OCI-LY3 (cell line): ENCODE measurements around the gene RGL1.
A peak's percentile ranks its signal among the peaks of the same experiment; 100 is the strongest.

ENCODE experiments used
- H2AFZ ChIP-seq: fragments of 200-600, 300-600 bp; shearing (Covaris generic); 2 replicates; pipeline ENCODE4 v1.6.0; 2014; ENCODE audit warnings: antibody characterized with exemption, low read depth, low read length
- H3K27ac ChIP-seq: fragments of 200-600, 300-600 bp; sonication (generic); 2 replicates; pipeline ENCODE4 v1.5.1; 2014; ENCODE audit warnings: mild to moderate bottlenecking, low read length, moderate library complexity, mixed read lengths
- H3K27me3 ChIP-seq: fragments of 200-600, 300-600 bp; sonication (generic); 2 replicates; pipeline ENCODE4 v1.6.1; 2014; ENCODE audit warnings: low read depth, low read length, mixed read lengths
- H3K36me3 ChIP-seq: fragments of 200-600, 300-600 bp; sonication (generic); replicated peaks from 2 replicates; pipeline ENCODE3; 2014; ENCODE audit warnings: low read depth, low read length, mixed read lengths
- H3K4me1 ChIP-seq: fragments of 300-600, 200-600 bp; sonication (generic); 2 replicates; pipeline ENCODE4 v1.6.1; 2014; ENCODE audit warnings: low read length, mixed read lengths
- H3K4me2 ChIP-seq: fragments of 200-600, 300-600 bp; sonication (generic); 2 replicates; pipeline ENCODE4 v1.6.1; 2014; ENCODE audit warnings: low read length, mixed read lengths
- H3K4me3 ChIP-seq: fragments of 300-600, 200-600 bp; sonication (generic); 2 replicates; pipeline ENCODE4 v1.5.1; 2014; ENCODE audit warnings: antibody characterized with exemption, mild to moderate bottlenecking, low read length, moderate library complexity
- H3K79me2 ChIP-seq: fragments of 300-600, 200-600 bp; shearing (Covaris generic); 2 replicates; pipeline ENCODE4 v1.6.1; 2014; ENCODE audit warnings: mild to moderate bottlenecking, low read length, mixed read lengths
- H3K9ac ChIP-seq: fragments of 300-600, 200-600 bp; shearing (Covaris generic); 2 replicates; pipeline ENCODE4 v1.6.0; 2014; ENCODE audit warnings: mild to moderate bottlenecking, low read length, moderate library complexity
- H3K9me3 ChIP-seq: fragments of 200-600, 300-600 bp; shearing (Covaris generic); 2 replicates; pipeline ENCODE4 v1.6.1; 2014; ENCODE audit warnings: low read length, mixed read lengths; ENCODE audit not compliant: insufficient read depth
- H4K20me1 ChIP-seq: fragments of 200-600, 300-600 bp; sonication (generic); 2 replicates; pipeline ENCODE4 v1.6.1; 2016; ENCODE audit warnings: low read length, mixed read lengths; ENCODE audit not compliant: insufficient read depth
- EZH2phosphoT487 ChIP-seq: fragments of 200-600 bp; shearing (Covaris generic); IDR thresholded peaks from 2 replicates; pipeline ENCODE4 v1.6.1; 2018; ENCODE audit warnings: antibody characterized with exemption, mixed run types, low read depth
- TF ChIP-seq, protein P1 (sequence below): fragments of 200-600, 300-600 bp; sonication (generic); IDR thresholded peaks from 2 replicates; pipeline ENCODE4 v1.5.1; 2014; ENCODE audit warnings: antibody characterized with exemption, low read length, low read depth

The RGL1 gene

GRCh38 chr1:183956559-183957188 lies 151.8 kb downstream of the RGL1 start:
- no peak overlapping the region for H2AFZ ChIP-seq
- no peaks in the 10 kb centered on the region for H3K9me3 ChIP-seq
- H3K4me3 ChIP-seq: peak overlapping the region; percentile 15; the same call in 1 of the 2 replicates
- no peaks in the 10 kb centered on the region; the same call in 1 of the 2 replicates for H3K27me3 ChIP-seq
- no peak overlapping the region for H3K9ac ChIP-seq
- no peaks in the 10 kb centered on the region for H3K36me3 ChIP-seq
- no peaks in the 10 kb centered on the region for H3K79me2 ChIP-seq
- no peak for TF ChIP-seq EZH2phosphoT487
- TF ChIP-seq, protein P1, sequence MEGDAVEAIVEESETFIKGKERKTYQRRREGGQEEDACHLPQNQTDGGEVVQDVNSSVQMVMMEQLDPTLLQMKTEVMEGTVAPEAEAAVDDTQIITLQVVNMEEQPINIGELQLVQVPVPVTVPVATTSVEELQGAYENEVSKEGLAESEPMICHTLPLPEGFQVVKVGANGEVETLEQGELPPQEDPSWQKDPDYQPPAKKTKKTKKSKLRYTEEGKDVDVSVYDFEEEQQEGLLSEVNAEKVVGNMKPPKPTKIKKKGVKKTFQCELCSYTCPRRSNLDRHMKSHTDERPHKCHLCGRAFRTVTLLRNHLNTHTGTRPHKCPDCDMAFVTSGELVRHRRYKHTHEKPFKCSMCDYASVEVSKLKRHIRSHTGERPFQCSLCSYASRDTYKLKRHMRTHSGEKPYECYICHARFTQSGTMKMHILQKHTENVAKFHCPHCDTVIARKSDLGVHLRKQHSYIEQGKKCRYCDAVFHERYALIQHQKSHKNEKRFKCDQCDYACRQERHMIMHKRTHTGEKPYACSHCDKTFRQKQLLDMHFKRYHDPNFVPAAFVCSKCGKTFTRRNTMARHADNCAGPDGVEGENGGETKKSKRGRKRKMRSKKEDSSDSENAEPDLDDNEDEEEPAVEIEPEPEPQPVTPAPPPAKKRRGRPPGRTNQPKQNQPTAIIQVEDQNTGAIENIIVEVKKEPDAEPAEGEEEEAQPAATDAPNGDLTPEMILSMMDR: peak; percentile 47
- peaks cover 16% of the 10 kb centered on the region for H3K4me1 ChIP-seq
- peak overlapping the region; percentile 13; the same call in 1 of the 2 replicates for H3K27ac ChIP-seq
- no peaks in the 10 kb centered on the region for H4K20me1 ChIP-seq
- peak overlapping the region; percentile 54 for H3K4me2 ChIP-seq

DNA sequence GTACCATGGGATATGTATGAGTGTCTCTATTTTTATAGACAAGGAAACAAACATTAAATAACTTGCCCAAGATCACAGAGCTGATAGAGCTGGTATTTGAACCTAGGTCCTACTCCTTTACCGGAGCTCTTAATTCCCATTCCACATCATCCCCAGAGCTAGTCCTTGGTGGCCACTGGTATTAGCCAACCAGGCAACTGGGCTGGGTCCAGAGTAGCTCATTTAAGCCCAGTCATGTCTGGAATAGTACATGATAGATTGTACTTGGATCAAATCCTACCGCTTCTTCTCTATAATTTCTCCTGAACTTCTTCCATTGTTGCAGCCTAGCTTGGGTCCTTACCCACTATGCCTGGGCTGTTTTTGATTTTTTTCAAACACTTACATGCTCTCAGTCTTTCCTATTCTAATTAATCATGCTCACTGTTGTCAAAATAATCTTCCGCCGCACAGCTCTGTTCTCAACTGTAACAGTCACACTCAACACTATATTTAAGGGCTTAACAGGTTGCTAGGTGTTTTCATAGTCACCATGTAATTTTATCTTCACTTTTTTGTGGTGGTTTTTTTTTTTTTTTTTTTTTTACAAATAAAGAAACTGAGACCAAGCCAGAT lies 152.4 kb downstream of the RGL1 start:
- no peak for TF ChIP-seq EZH2phosphoT487
- TF ChIP-seq, protein P1: no peak
- peaks cover 16% of the 10 kb centered on the region for H3K4me1 ChIP-seq
- no peaks in the 10 kb centered on the region for H3K79me2 ChIP-seq
- H3K36me3 ChIP-seq: no peaks in the 10 kb centered on the region
- H3K27ac ChIP-seq: no peak overlapping the region
- no peaks in the 10 kb centered on the region; the same call in 1 of the 2 replicates for H3K27me3 ChIP-seq
- no peak overlapping the region for H2AFZ ChIP-seq
- no peak overlapping the region for H3K9ac ChIP-seq
- no peaks in the 10 kb centered on the region for H4K20me1 ChIP-seq
- no peak overlapping the region for H3K4me3 ChIP-seq
- peak overlapping the region; percentile 54 for H3K4me2 ChIP-seq
- H3K9me3 ChIP-seq: no peaks in the 10 kb centered on the region

DNA sequence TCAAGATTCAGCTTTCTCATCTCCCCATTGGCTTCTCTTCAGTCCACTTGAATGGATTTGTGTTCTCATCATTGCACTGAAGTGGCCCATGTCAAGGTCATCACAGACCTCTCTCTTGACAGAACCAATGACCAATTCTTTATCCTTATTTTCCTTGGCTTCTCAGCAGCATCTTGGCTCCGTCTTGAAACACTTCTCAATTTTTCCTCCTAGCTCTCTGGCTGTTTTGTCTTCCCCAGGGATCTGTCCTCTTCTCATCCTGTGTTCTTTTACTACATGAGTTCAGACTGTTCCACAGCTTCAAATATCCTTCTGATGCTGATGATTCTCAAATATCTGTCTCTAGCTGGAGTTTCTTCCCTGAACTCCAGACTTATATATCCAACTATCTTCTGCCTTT lies 154.0 kb downstream of the RGL1 start:
- Histone ChIP-seq H4K20me1 (no peaks in the 10 kb centered on the region), H3K9me3 (no peaks in the 10 kb centered on the region), H3K27ac (no peak overlapping the region), H3K36me3 (no peaks in the 10 kb centered on the region), H3K4me1 (peaks cover 16% of the 10 kb centered on the region), H3K4me3 (no peak overlapping the region), H3K27me3 (peaks cover 14% of the 10 kb centered on the region; the same call in 1 of the 2 replicates), H3K9ac (no peak overlapping the region), H3K4me2 (no peak overlapping the region), H3K79me2 (no peaks in the 10 kb centered on the region), H2AFZ (no peak overlapping the region)
- TF ChIP-seq, protein P1: no peak
- no peak for TF ChIP-seq EZH2phosphoT487

GRCh38 chr1:183961132-183961531 lies 156.2 kb downstream of the RGL1 start:
- no peak for TF ChIP-seq EZH2phosphoT487
- TF ChIP-seq, protein P1: no peak
- H3K9me3 ChIP-seq: no peaks in the 10 kb centered on the region
- no peak overlapping the region for H3K9ac ChIP-seq
- no peak overlapping the region for H3K4me3 ChIP-seq
- H3K27ac ChIP-seq: no peak overlapping the region
- no peak overlapping the region for H3K4me2 ChIP-seq
- H4K20me1 ChIP-seq: no peaks in the 10 kb centered on the region
- 0 out of 2 replicates have a peak, but pooled peaks cover 21% of the 10 kb centered on the region for H3K27me3 ChIP-seq
- no peaks in the 10 kb centered on the region for H3K36me3 ChIP-seq
- no peaks in the 10 kb centered on the region for H3K79me2 ChIP-seq
- H2AFZ ChIP-seq: no peak overlapping the region
- H3K4me1 ChIP-seq: peaks cover 13% of the 10 kb centered on the region
